ENCODE results near the gene PHLDA1. TPM values are rescaled to one million over a fixed set of nuclear protein-coding genes. Genes with fewer than 3 reads are reported as not detected.

The PHLDA1 gene
- total RNA-seq, 1 experiment from 2014 or later: 181 TPM

- no peaks in the 10 kb centered on the region for H3K4me1 ChIP-seq (ENCODE audit: insufficient read depth, low read length)
- H3K9me3 ChIP-seq (ENCODE audit: low read length): no peaks in the 10 kb centered on the region
- H3F3A ChIP-seq (ENCODE audit: low read length, unreplicated experiment): no peaks in the 10 kb centered on the region
- DNase-seq: no peak
- no peak overlapping the region for H3K4me2 ChIP-seq (ENCODE audit: low read length)
- TF ChIP-seq, protein P1, sequence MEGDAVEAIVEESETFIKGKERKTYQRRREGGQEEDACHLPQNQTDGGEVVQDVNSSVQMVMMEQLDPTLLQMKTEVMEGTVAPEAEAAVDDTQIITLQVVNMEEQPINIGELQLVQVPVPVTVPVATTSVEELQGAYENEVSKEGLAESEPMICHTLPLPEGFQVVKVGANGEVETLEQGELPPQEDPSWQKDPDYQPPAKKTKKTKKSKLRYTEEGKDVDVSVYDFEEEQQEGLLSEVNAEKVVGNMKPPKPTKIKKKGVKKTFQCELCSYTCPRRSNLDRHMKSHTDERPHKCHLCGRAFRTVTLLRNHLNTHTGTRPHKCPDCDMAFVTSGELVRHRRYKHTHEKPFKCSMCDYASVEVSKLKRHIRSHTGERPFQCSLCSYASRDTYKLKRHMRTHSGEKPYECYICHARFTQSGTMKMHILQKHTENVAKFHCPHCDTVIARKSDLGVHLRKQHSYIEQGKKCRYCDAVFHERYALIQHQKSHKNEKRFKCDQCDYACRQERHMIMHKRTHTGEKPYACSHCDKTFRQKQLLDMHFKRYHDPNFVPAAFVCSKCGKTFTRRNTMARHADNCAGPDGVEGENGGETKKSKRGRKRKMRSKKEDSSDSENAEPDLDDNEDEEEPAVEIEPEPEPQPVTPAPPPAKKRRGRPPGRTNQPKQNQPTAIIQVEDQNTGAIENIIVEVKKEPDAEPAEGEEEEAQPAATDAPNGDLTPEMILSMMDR (conservative IDR thresholded peaks at IDR 0.05; ENCODE audit: low read depth, low read length): no peak
- TF ChIP-seq EZH2phosphoT487 (IDR thresholded peaks at IDR 0.05; ENCODE audit: borderline replicate concordance, low read length): no peak
- TF ChIP-seq EZH2 (IDR thresholded peaks at IDR 0.05; ENCODE audit: low read length, unreplicated experiment): no peak
- H3K27me3 ChIP-seq (ENCODE audit: low read length): no peaks in the 10 kb centered on the region
- H3K4me3 ChIP-seq (ENCODE audit: low read length): no peak overlapping the region
- POLR2A ChIA-PET (ENCODE audit: unreplicated experiment): no interaction called here
- no peak overlapping the region for H2AFZ ChIP-seq (ENCODE audit: low read length)
- ATAC-seq: no peak
- no TSS peak for BruUV-seq (replicated peaks)
- peaks cover 67% of the 10 kb centered on the region for H3K36me3 ChIP-seq (ENCODE audit: low read depth, low read length)
- no peaks in the 10 kb centered on the region for H3K9me2 ChIP-seq (replicated peaks; ENCODE audit: low read length)
- H3K79me2 ChIP-seq (ENCODE audit: low read length): peaks cover 100% of the 10 kb centered on the region
- peaks cover 85% of the 10 kb centered on the region for H4K20me1 ChIP-seq (ENCODE audit: low read length)
- no peak overlapping the region for H3K9ac ChIP-seq (ENCODE audit: low read length)
- H3K27ac ChIP-seq (ENCODE audit: low read length): no peak overlapping the region
- intact Hi-C loops (cut with micrococcal nuclease): no loop called here
- CTCF ChIA-PET: no interaction called here
These were observed 43.2 kb upstream of the PHLDA1 start for GRCh38 chr12:76074701-76075336.

DNA sequence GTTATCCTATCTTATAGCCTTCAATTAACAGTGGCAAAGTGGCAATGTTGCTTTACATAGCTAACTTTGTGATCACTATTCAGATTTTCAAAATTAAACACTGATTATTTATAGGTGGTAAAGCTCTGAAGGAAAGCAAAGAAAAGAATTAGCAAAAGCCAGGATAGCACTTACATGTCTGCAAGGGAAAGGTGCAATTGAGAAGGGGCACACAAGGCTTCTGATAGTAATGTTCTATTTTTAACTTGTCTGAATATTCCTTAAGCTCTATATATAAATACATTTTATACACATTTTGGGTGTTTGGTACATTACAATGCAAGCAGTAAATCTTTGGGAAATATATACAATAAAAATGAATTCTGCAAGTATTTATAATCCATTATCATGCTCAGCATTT, 42.0 kb upstream of the PHLDA1 start:
- Histone ChIP-seq H3K27ac (ENCODE audit: low read length) (no peak overlapping the region), H3F3A (ENCODE audit: low read length, unreplicated experiment) (no peaks in the 10 kb centered on the region), H3K36me3 (ENCODE audit: low read depth, low read length) (peaks cover 66% of the 10 kb centered on the region), H3K79me2 (ENCODE audit: low read length) (peaks cover 100% of the 10 kb centered on the region), H3K4me1 (ENCODE audit: insufficient read depth, low read length) (no peaks in the 10 kb centered on the region), H3K9me2 (replicated peaks; ENCODE audit: low read length) (no peaks in the 10 kb centered on the region), H3K9ac (ENCODE audit: low read length) (no peak overlapping the region), H4K20me1 (ENCODE audit: low read length) (peaks cover 82% of the 10 kb centered on the region), H3K4me3 (ENCODE audit: low read length) (no peak overlapping the region), H3K4me2 (ENCODE audit: low read length) (no peak overlapping the region), H3K27me3 (ENCODE audit: low read length) (no peaks in the 10 kb centered on the region), H2AFZ (ENCODE audit: low read length) (no peak overlapping the region), H3K9me3 (ENCODE audit: low read length) (no peaks in the 10 kb centered on the region)
- ATAC-seq: no peak
- ChIA-PET CTCF (no interaction called here), POLR2A (ENCODE audit: unreplicated experiment) (no interaction called here)
- TSS peak; percentile 4 for BruUV-seq (replicated peaks)
- intact Hi-C loops (cut with micrococcal nuclease): no loop called here
- DNase-seq: no peak
- TF ChIP-seq, protein P1 (conservative IDR thresholded peaks at IDR 0.05; ENCODE audit: low read depth, low read length): no peak
- TF ChIP-seq EZH2phosphoT487 (IDR thresholded peaks at IDR 0.05; ENCODE audit: borderline replicate concordance, low read length) (no peak), EZH2 (IDR thresholded peaks at IDR 0.05; ENCODE audit: low read length, unreplicated experiment) (no peak)

DNA sequence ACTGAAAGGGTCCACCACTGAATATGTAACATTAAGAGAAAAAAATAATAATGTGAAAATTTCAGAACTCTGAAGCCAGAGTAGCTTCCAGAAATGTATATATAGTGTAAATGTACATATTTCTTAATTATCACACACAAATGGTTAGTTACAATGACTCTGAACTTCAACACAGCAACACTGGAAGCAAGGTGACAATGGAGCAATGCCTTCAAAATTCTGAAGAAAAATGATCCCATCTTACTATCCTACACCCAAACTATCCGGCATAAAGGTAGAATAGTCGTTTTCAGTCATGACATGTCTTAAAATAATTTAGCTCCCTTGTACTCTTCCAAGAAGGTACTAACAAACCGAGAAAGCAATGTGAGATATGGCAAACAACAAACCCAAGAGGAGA, 41.0 kb upstream of the PHLDA1 start:
- Histone ChIP-seq H3K4me1 (ENCODE audit: insufficient read depth, low read length) (no peaks in the 10 kb centered on the region), H4K20me1 (ENCODE audit: low read length) (peaks cover 78% of the 10 kb centered on the region), H2AFZ (ENCODE audit: low read length) (no peak overlapping the region), H3F3A (ENCODE audit: low read length, unreplicated experiment) (no peaks in the 10 kb centered on the region), H3K9me3 (ENCODE audit: low read length) (no peaks in the 10 kb centered on the region), H3K9ac (ENCODE audit: low read length) (no peak overlapping the region), H3K4me3 (ENCODE audit: low read length) (no peak overlapping the region), H3K4me2 (ENCODE audit: low read length) (no peak overlapping the region), H3K27ac (ENCODE audit: low read length) (no peak overlapping the region), H3K79me2 (ENCODE audit: low read length) (peaks cover 100% of the 10 kb centered on the region), H3K27me3 (ENCODE audit: low read length) (no peaks in the 10 kb centered on the region), H3K9me2 (replicated peaks; ENCODE audit: low read length) (no peaks in the 10 kb centered on the region), H3K36me3 (ENCODE audit: low read depth, low read length) (peaks cover 69% of the 10 kb centered on the region)
- no TSS peak for BruUV-seq (replicated peaks)
- ChIA-PET POLR2A (ENCODE audit: unreplicated experiment) (interaction anchor here (0.6 kb wide), 1 partner anchor 97 kb away, joined by 7 read pairs; no protein-coding TSS in a partner anchor), CTCF (no interaction called here)
- intact Hi-C loops (cut with micrococcal nuclease): no loop called here
- TF ChIP-seq EZH2phosphoT487 (IDR thresholded peaks at IDR 0.05; ENCODE audit: borderline replicate concordance, low read length): no peak
- TF ChIP-seq EZH2 (IDR thresholded peaks at IDR 0.05; ENCODE audit: low read length, unreplicated experiment): no peak
- TF ChIP-seq, protein P1 (conservative IDR thresholded peaks at IDR 0.05; ENCODE audit: low read depth, low read length): no peak
- DNase-seq: no peak
- ATAC-seq: no peak

Measured in PC-3 (cell line).